HEK293 (cell line): ENCODE measurements around the gene MDFI.
"Not testable (repeated sequence)": the region's sequence is repeated elsewhere in the genome, so short reads cannot be mapped to it uniquely, and the experiment has no call there.

Source experiments
- CTCF ChIA-PET: fragments of 350-600 bp; formaldehyde crosslinking; extraction: SDS; loops from one replicate; lab custom pipeline; 2021; ENCODE audit warnings: antibody characterized with exemption; lab: Yijun Ruan, JAX
- POLR2A ChIA-PET: fragments of 300-600 bp; formaldehyde crosslinking; extraction: SDS; loops from one replicate; lab custom pipeline; 2020; ENCODE audit warnings: antibody characterized with exemption, inconsistent platforms; lab: Yijun Ruan, JAX
- H3K27ac ChIP-seq: fragments of 200-500 bp; sonication (Bioruptor generic); 2 replicates; pipeline ENCODE4 v1.5.1; 2014; ENCODE audit warnings: low read depth, low read length, control low read depth, inconsistent platforms; ENCODE audit errors: extremely low read depth
- H3K36me3 ChIP-seq, 2 experiments: fragments of 200-500 bp in 1 of 2; sonication (Bioruptor generic) in 1 of 2; 1 replicate in 1 of 2; 2 replicates in 1 of 2; pipeline ENCODE4 v1.5.1; 2014 to 2017; ENCODE audit warnings: inconsistent platforms in 2 of 2, low read length in 2 of 2; ENCODE audit not compliant: control insufficient read depth in 2 of 2, insufficient read depth in 1 of 2
- H3K4me1 ChIP-seq: fragments of 200-500 bp; sonication (Bioruptor generic); 2 replicates; pipeline ENCODE4 v1.5.1; 2014; ENCODE audit warnings: mild to moderate bottlenecking, low read length, inconsistent platforms; ENCODE audit not compliant: control insufficient read depth, insufficient read depth
- H3K4me3 ChIP-seq: 2 replicates; pipeline ENCODE4 v1.5.1; 2011; ENCODE audit warnings: low read depth, mild to moderate bottlenecking, control low read depth, low read length, moderate library complexity
- H3K9me3 ChIP-seq: fragments of 200-500 bp; sonication (Bioruptor generic); 2 replicates; pipeline ENCODE4 v1.5.1; 2014; ENCODE audit warnings: low read depth, low read length, inconsistent platforms; ENCODE audit not compliant: control insufficient read depth, insufficient read depth
- GLI2 ChIP-seq: fragments of 450-650 bp; formaldehyde crosslinking; IDR thresholded peaks from 2 replicates; pipeline ENCODE4; 2017; ENCODE audit warnings: missing biosample characterization, missing genetic modification characterization, low read depth, borderline replicate concordance
- GLI4 ChIP-seq: fragments of 450-650 bp; formaldehyde crosslinking; IDR thresholded peaks from 2 replicates; pipeline ENCODE4 v1.5.1; 2016; ENCODE audit warnings: missing biosample characterization, missing genetic modification characterization
- KLF17 ChIP-seq: fragments of 450-650 bp; formaldehyde crosslinking; IDR thresholded peaks from 2 replicates; pipeline ENCODE4 v1.5.1; 2016; ENCODE audit warnings: missing biosample characterization, missing genetic modification characterization
- REST ChIP-seq: fragments of 450-650 bp; formaldehyde crosslinking; IDR thresholded peaks from 2 replicates; pipeline ENCODE4 v1.5.1; 2016; ENCODE audit warnings: missing biosample characterization, missing genetic modification characterization
- ZBTB11 ChIP-seq: fragments of 450-650 bp; formaldehyde crosslinking; conservative IDR thresholded peaks from 2 replicates; pipeline ENCODE4 v1.5.1; 2016; ENCODE audit warnings: low read depth, missing biosample characterization, missing genetic modification characterization
- ZNF140 ChIP-seq: fragments of 450-650 bp; formaldehyde crosslinking; IDR thresholded peaks from 2 replicates; pipeline ENCODE4 v1.5.1; 2016; ENCODE audit warnings: missing biosample characterization, missing genetic modification characterization
- ZNF148 ChIP-seq: fragments of 450-650 bp; formaldehyde crosslinking; IDR thresholded peaks from 2 replicates; pipeline ENCODE4 v1.5.0; 2017; ENCODE audit warnings: missing biosample characterization, missing genetic modification characterization, borderline replicate concordance
- ZNF202 ChIP-seq: fragments of 450-650 bp; formaldehyde crosslinking; IDR thresholded peaks from 2 replicates; pipeline ENCODE4 v1.5.1; 2016; ENCODE audit warnings: missing biosample characterization, missing genetic modification characterization, borderline replicate concordance
- ZNF266 ChIP-seq: fragments of 450-650 bp; formaldehyde crosslinking; IDR thresholded peaks from 2 replicates; pipeline ENCODE4 v1.5.1; 2016; ENCODE audit warnings: missing biosample characterization, missing genetic modification characterization, low read depth
- ZNF426 ChIP-seq: fragments of 450-650 bp; formaldehyde crosslinking; IDR thresholded peaks from 2 replicates; pipeline ENCODE4 v1.5.1; 2017; ENCODE audit warnings: missing biosample characterization, missing genetic modification characterization, mild to moderate bottlenecking, inconsistent platforms, moderate library complexity
- ZNF433 ChIP-seq: fragments of 450-650 bp; formaldehyde crosslinking; IDR thresholded peaks from 2 replicates; pipeline ENCODE4 v1.5.1; 2016; ENCODE audit warnings: missing biosample characterization, missing genetic modification characterization, low read depth
- ZNF473 ChIP-seq: fragments of 450-650 bp; formaldehyde crosslinking; IDR thresholded peaks from 2 replicates; pipeline ENCODE4 v1.5.1; 2017; ENCODE audit warnings: missing biosample characterization, missing genetic modification characterization
- ZNF510 ChIP-seq: fragments of 450-650 bp; formaldehyde crosslinking; IDR thresholded peaks from 2 replicates; pipeline ENCODE4 v1.5.1; 2018; ENCODE audit warnings: mild to moderate bottlenecking, missing genetic modification characterization, missing biosample characterization; ENCODE audit not compliant: insufficient replicate concordance
- ZNF548 ChIP-seq: fragments of 450-650 bp; formaldehyde crosslinking; IDR thresholded peaks from 2 replicates; pipeline ENCODE4 v1.5.1; 2016; ENCODE audit warnings: missing biosample characterization, missing genetic modification characterization
- ZNF555 ChIP-seq: fragments of 450-650 bp; formaldehyde crosslinking; conservative IDR thresholded peaks from 2 replicates; pipeline ENCODE4 v1.5.1; 2017; ENCODE audit warnings: missing biosample characterization, mild to moderate bottlenecking, missing genetic modification characterization, inconsistent platforms
- ZNF558 ChIP-seq: fragments of 450-650 bp; formaldehyde crosslinking; IDR thresholded peaks from 2 replicates; pipeline ENCODE4 v1.5.1; 2016; ENCODE audit warnings: missing biosample characterization, missing genetic modification characterization
- ZNF560 ChIP-seq: fragments of 450-650 bp; formaldehyde crosslinking; IDR thresholded peaks from 2 replicates; pipeline ENCODE4 v1.5.1; 2017; ENCODE audit warnings: missing biosample characterization, missing genetic modification characterization, borderline replicate concordance
- ZNF664 ChIP-seq: fragments of 450-650 bp; formaldehyde crosslinking; IDR thresholded peaks from 2 replicates; pipeline ENCODE4 v1.5.1; 2016; ENCODE audit warnings: missing biosample characterization, missing genetic modification characterization
- ZNF768 ChIP-seq: fragments of 450-650 bp; formaldehyde crosslinking; IDR thresholded peaks from 2 replicates; pipeline ENCODE4 v1.5.1; 2018; ENCODE audit warnings: missing biosample characterization, mild to moderate bottlenecking, missing genetic modification characterization
- ZSCAN30 ChIP-seq: fragments of 450-650 bp; IDR thresholded peaks from 2 replicates; pipeline ENCODE4 v1.5.1; 2018; ENCODE audit warnings: missing biosample characterization, mild to moderate bottlenecking, missing genetic modification characterization, moderate library complexity

Gene MDFI

GRCh38 chr6:41615311-41615710, 23.0 kb upstream of the MDFI start:
- TF ChIP-seq ZSCAN30 (tag by site-specific recombination) (no peak), ZNF548 (tag by site-specific recombination) (no peak), KLF17 (no peak), ZNF473 (tag by site-specific recombination) (no peak), ZNF148 (tag by site-specific recombination) (no peak)
- Histone ChIP-seq H3K4me1 (no peaks in the 10 kb centered on the region), H3K27ac (no peak overlapping the region), H3K9me3 (no peaks in the 10 kb centered on the region), H3K36me3 (no peaks in the 10 kb centered on the region), H3K4me3 (no peak overlapping the region)
- CTCF ChIA-PET = interaction anchor here (0.7 to 3.1 kb wide), 5 partner anchors 23 to 308 kb away, joined by 3 to 16 read pairs (median 4); no protein-coding TSS in a partner anchor
- POLR2A ChIA-PET = no interaction called here

- no peaks in the 10 kb centered on the region for H3K36me3 ChIP-seq
- H3K9me3 ChIP-seq = no peaks in the 10 kb centered on the region
- ChIA-PET CTCF (interaction anchor here (0.6 to 2.3 kb wide), 5 partner anchors 13 to 1361 kb away, joined by 3 to 8 read pairs (median 5); partner anchors contain the start of gene PEX6), POLR2A (no interaction called here)
- no peaks in the 10 kb centered on the region for H3K4me1 ChIP-seq
- H3K27ac ChIP-seq = no peak overlapping the region
- TF ChIP-seq GLI4 (tag by site-specific recombination) (no peak), ZNF768 (tag by site-specific recombination) (no peak)
- H3K4me3 ChIP-seq = no peak overlapping the region
Measured at GRCh38 chr6:41618598-41618997, 19.7 kb upstream of the MDFI start.

- H3K36me3 ChIP-seq, H3K9me3 ChIP-seq, H3K27ac ChIP-seq, H3K4me3 ChIP-seq, POLR2A ChIA-PET, H3K4me1 ChIP-seq: not testable (repeated sequence)
- CTCF ChIA-PET = interaction anchor here (0.6 to 2.3 kb wide), 5 partner anchors 13 to 1360 kb away, joined by 3 to 8 read pairs (median 5); partner anchors contain the start of gene PEX6
- TF ChIP-seq ZNF140 (peak; percentile 65; the same call in 1 of the 2 replicates), ZNF555 (tag by site-specific recombination) (peak; percentile 79), REST (tag by site-specific recombination) (peak; percentile 76), ZNF558 (tag by site-specific recombination) (peak; percentile 57; the same call in 1 of the 2 replicates), ZNF266 (tag by site-specific recombination) (peak; percentile 60; the same call in 1 of the 2 replicates), ZNF664 (tag by site-specific recombination) (peak; percentile 49), ZNF202 (peak; percentile 74; the same call in 1 of the 2 replicates), ZNF426 (tag by site-specific recombination) (peak; percentile 88), ZNF510 (tag by site-specific recombination) (peak; percentile 66), ZNF433 (0 out of 2 replicates have a peak, but pooled peaks have one; percentile 31), ZNF560 (tag by site-specific recombination) (0 out of 2 replicates have a peak, but pooled peaks have one; percentile 67), ZBTB11 (tag by site-specific recombination) (peak; percentile 62), GLI2 (tag by site-specific recombination) (peak; percentile 12; the same call in 1 of the 2 replicates)
Measured at GRCh38 chr6:41619193-41619592, 19.1 kb upstream of the MDFI start.
